ENCODE measurements around the gene MLST8.

- TF ChIP-seq POLR2A (IDR thresholded peaks at IDR 0.05; ENCODE audit: extremely low read depth, insufficient read length): no peak
- no peak for TF ChIP-seq CTCF (IDR thresholded peaks at IDR 0.05; ENCODE audit: low read depth, low read length)
- no peak for TF ChIP-seq MAX (IDR thresholded peaks at IDR 0.05; ENCODE audit: low read depth, low read length)
Observed at GRCh38 chr16:2211923-2212347, 6.7 kb downstream of the MLST8 start.

Data from NB4 (cell line).